ENCODE results near the gene MFSD2B.
"Not testable (repeated sequence)": the region's sequence is repeated elsewhere in the genome, so short reads cannot be mapped to it uniquely, and the experiment has no call there.

The MFSD2B gene

DNA sequence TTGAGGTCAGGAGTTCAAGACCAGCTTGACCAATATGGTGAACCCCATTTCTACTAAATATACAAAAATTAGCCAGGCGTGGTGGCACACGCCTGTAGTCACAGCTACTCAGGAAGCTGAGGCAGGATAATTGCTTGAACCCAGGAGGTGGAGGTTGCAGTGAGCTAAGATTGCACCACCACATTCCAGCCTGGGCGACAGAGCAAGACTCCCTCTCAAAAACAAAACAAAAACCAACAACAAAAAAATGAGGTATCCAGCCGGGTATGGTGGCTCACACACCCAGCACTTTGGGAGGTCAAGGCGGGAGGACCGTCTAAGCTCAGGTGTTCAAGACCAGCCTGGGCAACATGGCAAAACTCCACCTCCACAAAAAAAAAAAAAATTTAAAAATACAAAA, 5.0 kb downstream of the MFSD2B start:
- not testable (repeated sequence) for H3K9me3 ChIP-seq (ENCODE audit: control insufficient read depth, insufficient read depth, low read length); H3K36me3 ChIP-seq (ENCODE audit: insufficient read depth, low read length); H3K9ac ChIP-seq (ENCODE audit: low read depth, low read length)
- H3K4me1 ChIP-seq (ENCODE audit: insufficient read depth, low read length): peaks cover 21% of the 10 kb centered on the region; the same call in 1 of the 2 replicates

DNA sequence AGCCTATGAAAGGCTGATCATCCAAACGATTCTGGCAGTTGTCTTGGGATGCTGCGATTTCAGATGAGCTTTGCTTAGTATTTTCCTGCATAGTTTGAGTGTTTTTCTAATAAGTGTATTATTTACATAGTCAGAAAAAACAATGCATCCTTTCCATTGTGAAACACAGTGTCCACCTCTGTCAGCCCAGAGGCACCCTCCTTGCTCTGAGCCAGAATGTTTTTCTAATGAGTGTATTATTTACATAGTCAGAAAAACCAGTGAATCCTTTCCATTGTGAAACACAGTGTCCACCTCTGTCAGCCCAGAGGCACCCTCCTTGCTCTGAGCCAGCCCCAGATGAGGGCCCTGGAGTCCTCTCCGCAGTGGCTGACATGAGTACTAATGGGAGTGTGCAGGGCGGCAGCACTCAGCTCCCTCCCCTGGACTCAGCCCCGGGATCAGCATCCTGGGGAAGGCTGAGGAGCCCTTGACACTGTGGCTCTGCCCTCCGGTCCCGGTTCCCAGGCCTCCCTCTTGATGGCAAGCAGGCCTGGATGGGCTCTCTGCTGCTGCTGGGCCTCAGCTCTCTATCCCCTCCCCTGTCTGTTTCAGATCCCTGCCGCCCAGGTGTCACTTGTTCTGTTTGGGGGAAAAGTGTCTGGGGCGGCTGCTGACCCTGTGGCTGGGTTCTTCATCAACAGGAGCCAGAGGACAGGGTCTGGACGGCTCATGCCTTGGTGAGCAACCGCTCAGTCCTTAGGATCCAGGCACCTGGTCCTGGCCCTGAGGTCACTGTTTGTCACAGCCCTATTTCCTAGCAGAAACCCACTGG, 5.9 kb downstream of the MFSD2B start:
- H3K9me3 ChIP-seq (ENCODE audit: control insufficient read depth, insufficient read depth, low read length): no peaks in the 10 kb centered on the region
- H3K4me1 ChIP-seq (ENCODE audit: insufficient read depth, low read length): peaks cover 21% of the 10 kb centered on the region; the same call in 1 of the 2 replicates
- no peak overlapping the region; the same call in 1 of the 2 replicates for H3K9ac ChIP-seq (ENCODE audit: low read depth, low read length)
- H3K36me3 ChIP-seq (ENCODE audit: insufficient read depth, low read length): no peaks in the 10 kb centered on the region

DNA sequence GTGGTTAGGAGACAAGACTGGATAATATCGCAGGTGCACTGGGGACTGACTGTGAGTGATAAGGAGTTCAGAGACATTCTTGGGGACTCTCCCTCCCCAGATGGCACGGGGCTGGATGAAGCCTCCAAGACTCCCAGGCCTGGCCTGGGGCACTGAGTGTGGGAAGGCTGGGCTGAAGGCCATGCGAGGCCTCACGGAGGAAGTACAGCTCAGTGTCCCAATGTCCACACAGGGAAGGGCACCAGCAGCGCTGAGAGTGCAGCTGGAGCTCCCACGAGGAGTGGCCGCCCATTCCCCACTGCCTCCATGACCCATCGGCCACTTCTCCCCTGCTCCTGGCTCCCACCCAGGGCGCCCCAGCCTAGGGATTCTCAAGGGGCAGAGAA, 6.5 kb downstream of the MFSD2B start:
- peaks cover 21% of the 10 kb centered on the region; the same call in 1 of the 2 replicates for H3K4me1 ChIP-seq (ENCODE audit: insufficient read depth, low read length)
- no peak overlapping the region for H3K9ac ChIP-seq (ENCODE audit: low read depth, low read length)
- no peaks in the 10 kb centered on the region for H3K9me3 ChIP-seq (ENCODE audit: control insufficient read depth, insufficient read depth, low read length)
- no peaks in the 10 kb centered on the region for H3K36me3 ChIP-seq (ENCODE audit: insufficient read depth, low read length)

DNA sequence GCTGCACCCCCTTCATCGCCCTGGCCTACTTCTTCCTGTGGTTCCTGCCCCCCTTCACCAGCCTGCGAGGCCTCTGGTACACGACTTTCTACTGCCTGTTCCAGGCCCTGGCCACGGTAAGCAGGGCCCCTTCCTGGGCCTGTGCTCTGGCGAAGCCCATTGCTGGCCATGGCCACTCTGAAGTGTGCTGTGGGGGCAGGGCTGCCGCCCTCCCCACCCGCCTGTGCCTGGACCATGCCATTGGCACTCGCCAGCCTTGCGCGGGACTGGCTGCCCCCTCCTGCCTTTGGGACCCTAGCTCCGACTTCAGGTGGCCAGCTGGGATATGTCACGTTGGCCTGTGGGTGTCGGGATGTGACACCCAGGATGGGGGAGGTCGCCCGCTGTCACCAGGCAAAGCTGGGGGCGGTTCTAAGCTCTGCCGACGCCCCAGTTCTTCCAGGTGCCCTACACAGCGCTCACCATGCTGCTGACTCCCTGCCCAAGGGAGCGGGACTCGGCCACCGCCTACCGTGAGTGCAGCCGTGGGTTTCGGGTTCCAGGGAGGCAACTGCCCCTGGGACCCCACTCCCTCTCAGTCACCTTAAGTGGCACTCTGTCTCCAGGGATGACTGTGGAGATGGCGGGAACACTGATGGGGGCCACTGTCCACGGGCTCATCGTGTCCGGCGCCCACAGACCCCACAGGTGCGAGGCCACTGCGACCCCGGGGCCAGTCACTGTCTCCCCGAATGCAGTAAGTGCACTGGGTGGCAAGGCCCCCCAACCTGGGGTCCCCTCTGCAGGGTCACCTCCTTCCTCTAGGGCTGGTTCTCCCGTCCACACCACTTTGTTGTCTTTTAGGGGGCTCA, 7.2 kb downstream of the MFSD2B start:
- H3K36me3 ChIP-seq (ENCODE audit: insufficient read depth, low read length): no peaks in the 10 kb centered on the region
- no peak overlapping the region for H3K9ac ChIP-seq (ENCODE audit: low read depth, low read length)
- peaks cover 21% of the 10 kb centered on the region; the same call in 1 of the 2 replicates for H3K4me1 ChIP-seq (ENCODE audit: insufficient read depth, low read length)
- no peaks in the 10 kb centered on the region for H3K9me3 ChIP-seq (ENCODE audit: control insufficient read depth, insufficient read depth, low read length)

DNA sequence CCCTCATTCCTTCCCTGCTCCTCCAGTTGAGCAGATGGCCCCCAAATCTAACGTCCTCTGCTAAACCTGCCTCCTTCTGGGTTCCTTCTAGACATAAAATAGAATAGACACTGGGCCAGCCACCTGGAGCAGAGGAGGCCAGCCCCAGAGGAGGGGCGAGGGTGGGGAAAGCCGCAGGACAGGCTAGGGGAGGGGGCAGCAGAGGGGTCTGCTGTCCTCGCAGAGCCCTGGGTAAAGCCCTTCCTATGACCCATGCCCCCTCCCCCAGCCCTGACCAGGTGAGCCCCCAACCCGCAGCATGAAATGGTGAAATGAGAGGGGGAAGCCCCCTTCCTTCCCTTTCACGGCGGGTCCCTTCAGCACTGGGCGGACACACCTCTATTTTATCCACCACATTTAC, 7.8 kb downstream of the MFSD2B start:
- H3K36me3 ChIP-seq (ENCODE audit: insufficient read depth, low read length): no peaks in the 10 kb centered on the region
- peaks cover 21% of the 10 kb centered on the region; the same call in 1 of the 2 replicates for H3K4me1 ChIP-seq (ENCODE audit: insufficient read depth, low read length)
- H3K9me3 ChIP-seq (ENCODE audit: control insufficient read depth, insufficient read depth, low read length): no peaks in the 10 kb centered on the region
- H3K9ac ChIP-seq (ENCODE audit: low read depth, low read length): no peak overlapping the region

DNA sequence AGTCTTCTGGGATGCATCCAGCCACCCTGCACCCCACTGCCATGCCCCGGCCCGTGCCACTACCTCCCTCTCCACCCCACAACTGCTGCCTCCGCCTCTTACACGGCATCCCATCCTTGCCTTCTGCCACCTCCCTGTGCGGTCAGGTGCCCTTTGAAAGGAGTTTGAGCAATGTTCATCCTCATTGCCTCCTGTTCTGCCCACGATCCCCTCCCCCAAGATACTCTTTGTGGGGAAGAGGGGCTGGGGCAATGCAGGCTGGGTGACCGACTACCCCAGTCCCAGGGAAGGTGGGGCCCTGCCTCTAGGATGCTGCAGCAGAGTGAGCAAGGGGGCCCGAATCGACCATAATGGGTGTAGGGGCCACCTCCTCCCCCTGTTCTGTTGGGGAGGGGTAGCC, 8.4 kb downstream of the MFSD2B start:
- no peaks in the 10 kb centered on the region for H3K36me3 ChIP-seq (ENCODE audit: insufficient read depth, low read length)

DNA sequence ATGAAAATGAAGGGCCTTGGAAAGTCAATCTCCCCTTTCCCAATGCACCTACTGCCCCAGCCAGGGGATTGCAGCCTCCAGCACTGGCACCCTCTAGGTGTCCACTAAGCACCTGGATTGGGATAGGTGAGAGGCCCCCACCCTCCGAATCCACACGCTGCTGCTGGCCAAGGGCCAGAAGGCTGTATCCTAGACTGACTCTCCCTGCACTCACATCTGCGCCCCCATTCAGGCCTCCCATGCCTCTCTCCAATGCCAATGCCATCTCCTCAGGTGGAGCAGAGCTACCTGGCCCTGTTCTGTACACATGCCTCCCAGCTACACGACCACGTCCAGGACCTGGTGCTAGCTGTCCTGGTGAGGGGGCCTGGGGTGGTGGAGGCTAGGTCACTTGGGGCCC, 9.8 kb downstream of the MFSD2B start:
- Histone ChIP-seq H3K4me1 (ENCODE audit: insufficient read depth, low read length) (peaks cover 27% of the 10 kb centered on the region), H3K36me3 (ENCODE audit: insufficient read depth, low read length) (no peaks in the 10 kb centered on the region), H3K9me3 (ENCODE audit: control insufficient read depth, insufficient read depth, low read length) (no peaks in the 10 kb centered on the region), H3K9ac (ENCODE audit: low read depth, low read length) (no peak overlapping the region)

More for the DNA sequence above, 8.4 kb downstream of the MFSD2B start:
- H3K9ac ChIP-seq (ENCODE audit: low read depth, low read length): no peak overlapping the region
- no peaks in the 10 kb centered on the region for H3K9me3 ChIP-seq (ENCODE audit: control insufficient read depth, insufficient read depth, low read length)
- H3K4me1 ChIP-seq (ENCODE audit: insufficient read depth, low read length): peaks cover 21% of the 10 kb centered on the region; the same call in 1 of the 2 replicates

DNA sequence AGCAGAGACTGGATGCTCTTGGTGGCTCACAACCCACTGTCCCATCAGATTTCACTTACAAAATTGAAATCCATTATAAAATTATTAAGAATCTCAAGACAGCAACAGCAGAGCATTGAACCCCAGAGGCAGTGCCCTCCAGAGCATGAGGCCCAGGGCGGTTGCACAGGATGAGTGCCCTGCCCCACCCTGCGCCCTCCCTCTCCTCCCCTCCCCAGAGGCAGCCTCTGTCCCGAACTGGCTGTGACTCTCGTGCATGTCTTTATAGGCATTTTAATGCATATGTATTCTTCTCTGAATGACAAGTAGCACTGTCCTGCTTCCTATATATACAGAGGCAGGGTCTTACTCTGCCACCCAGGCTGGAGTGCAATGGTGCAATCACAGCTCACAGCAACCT, 10.4 kb downstream of the MFSD2B start:
- no peaks in the 10 kb centered on the region for H3K36me3 ChIP-seq (ENCODE audit: insufficient read depth, low read length)

DNA sequence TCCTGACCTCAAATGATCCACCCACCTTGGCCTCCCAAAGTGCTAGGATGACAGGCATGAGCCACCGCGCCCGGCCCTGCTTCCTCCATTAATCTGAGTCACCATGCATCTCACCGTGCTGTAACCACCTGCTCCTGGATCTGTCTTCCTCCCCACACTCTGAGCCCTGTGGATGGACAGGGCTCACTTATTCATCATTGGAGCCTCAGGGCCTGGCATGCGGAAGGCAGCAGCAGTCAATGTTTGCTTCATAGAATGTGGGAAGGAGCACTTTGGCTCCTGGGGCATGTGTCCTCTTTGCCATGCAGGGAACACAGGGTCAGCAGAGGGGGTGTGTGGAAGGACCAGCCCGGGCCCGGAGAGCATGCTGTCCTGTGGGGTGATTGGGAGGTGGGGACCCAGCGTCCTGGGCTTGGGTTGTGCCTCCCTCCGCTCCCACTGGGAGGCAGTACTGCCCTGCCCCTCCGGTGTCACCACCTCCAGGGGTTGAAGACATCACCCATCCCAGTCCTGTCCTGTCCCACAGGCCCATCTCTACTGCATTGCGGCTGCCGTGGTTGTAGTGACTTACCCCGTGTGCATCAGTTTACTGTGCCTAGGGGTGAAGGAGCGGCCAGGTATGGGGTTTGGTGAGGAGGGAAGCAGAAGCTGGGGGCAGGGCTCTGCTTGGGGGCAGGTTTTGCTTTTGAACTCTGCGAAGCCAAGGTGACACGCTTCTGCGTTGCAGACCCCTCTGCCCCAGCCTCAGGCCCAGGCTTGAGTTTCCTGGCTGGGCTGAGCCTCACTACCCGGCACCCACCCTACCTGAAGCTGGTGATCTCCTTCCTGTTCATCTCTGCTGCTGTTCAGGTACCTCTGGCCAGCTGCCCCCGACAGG, 11.5 kb downstream of the MFSD2B start:
- peaks cover 32% of the 10 kb centered on the region for H3K4me1 ChIP-seq (ENCODE audit: insufficient read depth, low read length)
- H3K9me3 ChIP-seq (ENCODE audit: control insufficient read depth, insufficient read depth, low read length): no peaks in the 10 kb centered on the region
- H3K36me3 ChIP-seq (ENCODE audit: insufficient read depth, low read length): no peaks in the 10 kb centered on the region
- no peak overlapping the region for H3K9ac ChIP-seq (ENCODE audit: low read depth, low read length)

More for the DNA sequence above, 10.4 kb downstream of the MFSD2B start:
- Histone ChIP-seq H3K4me1 (ENCODE audit: insufficient read depth, low read length) (peaks cover 32% of the 10 kb centered on the region), H3K9ac (ENCODE audit: low read depth, low read length) (no peak overlapping the region), H3K9me3 (ENCODE audit: control insufficient read depth, insufficient read depth, low read length) (no peaks in the 10 kb centered on the region)

DNA sequence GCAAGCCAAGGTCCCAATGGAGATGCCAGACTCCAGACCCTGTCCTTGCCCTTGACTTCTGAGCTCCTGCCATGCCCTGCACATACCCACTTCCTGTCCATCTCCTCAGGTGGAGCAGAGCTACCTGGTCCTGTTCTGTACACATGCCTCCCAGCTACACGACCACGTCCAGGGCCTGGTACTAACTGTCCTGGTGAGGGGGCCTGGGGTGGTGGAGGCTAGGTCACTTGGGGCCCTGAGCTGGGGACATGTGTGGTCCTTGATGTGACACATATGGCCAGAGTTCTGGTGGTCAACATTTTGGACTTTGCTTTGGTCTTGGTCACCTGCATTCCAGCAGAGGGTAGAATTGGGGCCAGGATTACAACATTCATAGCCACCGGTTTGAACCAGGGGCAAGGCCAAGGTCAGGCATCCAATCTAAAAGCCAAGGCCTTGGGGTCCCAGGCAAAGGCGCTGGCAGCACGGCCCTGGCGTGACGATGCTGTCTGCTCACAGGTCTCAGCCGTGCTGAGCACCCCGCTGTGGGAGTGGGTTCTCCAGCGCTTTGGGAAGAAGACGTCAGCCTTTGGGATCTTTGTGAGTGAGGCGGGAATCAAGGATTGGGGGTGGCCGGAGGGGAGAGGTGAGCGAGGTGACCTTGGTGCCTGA, 12.6 kb downstream of the MFSD2B start:
- Histone ChIP-seq H3K36me3 (ENCODE audit: insufficient read depth, low read length) (no peaks in the 10 kb centered on the region), H3K9ac (ENCODE audit: low read depth, low read length) (no peak overlapping the region), H3K4me1 (ENCODE audit: insufficient read depth, low read length) (peaks cover 32% of the 10 kb centered on the region), H3K9me3 (ENCODE audit: control insufficient read depth, insufficient read depth, low read length) (no peaks in the 10 kb centered on the region)

DNA sequence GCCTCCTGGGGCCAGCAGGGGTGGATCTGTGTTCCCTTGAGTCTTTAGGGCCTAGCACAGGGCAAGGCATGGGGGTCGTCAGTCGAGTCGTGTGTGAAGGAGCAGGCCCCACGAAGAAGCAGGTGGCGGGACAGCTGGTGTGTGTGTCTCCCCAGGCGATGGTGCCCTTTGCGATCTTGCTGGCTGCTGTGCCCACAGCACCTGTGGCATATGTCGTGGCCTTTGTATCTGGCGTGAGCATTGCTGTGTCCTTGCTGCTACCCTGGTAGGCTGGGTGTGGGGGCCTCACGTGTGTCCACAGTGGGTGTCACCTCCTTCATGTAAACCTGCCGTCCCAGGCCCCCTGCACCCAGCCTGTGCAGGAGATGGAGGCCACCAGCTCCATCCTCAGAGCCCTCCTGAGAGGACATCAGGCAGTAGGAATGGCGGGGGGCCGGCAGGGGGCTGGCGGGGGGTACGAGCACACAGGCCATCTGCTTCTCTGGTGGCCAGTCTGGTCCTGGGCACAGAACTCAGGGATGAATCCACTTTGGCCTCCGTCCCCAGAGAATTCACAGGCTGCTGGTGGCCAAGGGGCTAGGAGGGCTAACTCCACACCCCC, 13.2 kb downstream of the MFSD2B start:
- Histone ChIP-seq H3K9ac (ENCODE audit: low read depth, low read length) (no peak overlapping the region), H3K36me3 (ENCODE audit: insufficient read depth, low read length) (no peaks in the 10 kb centered on the region), H3K4me1 (ENCODE audit: insufficient read depth, low read length) (peaks cover 33% of the 10 kb centered on the region), H3K9me3 (ENCODE audit: control insufficient read depth, insufficient read depth, low read length) (no peaks in the 10 kb centered on the region)

DNA sequence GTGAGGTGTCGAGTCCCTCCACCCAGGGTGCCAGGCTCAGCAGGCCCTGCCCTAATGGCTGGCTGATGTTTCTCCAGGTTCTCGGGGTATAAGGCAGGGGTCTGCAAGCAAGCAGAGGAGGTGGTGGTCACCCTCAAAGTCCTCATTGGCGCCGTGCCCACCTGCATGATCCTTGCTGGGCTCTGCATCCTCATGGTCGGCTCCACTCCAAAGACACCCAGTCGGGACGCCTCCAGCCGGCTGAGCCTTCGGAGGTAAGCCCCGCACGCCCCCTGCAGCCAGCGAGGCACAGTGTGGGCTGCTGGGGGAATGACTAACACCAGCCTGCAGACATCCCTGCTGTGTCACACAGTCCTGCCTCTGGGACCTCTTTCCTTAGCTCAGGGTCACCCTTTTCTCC, 14.1 kb downstream of the MFSD2B start:
- H3K36me3 ChIP-seq (ENCODE audit: insufficient read depth, low read length): no peaks in the 10 kb centered on the region; the same call in 1 of the 2 replicates
- H3K9ac ChIP-seq (ENCODE audit: low read depth, low read length): no peak overlapping the region
- peaks cover 30% of the 10 kb centered on the region for H3K4me1 ChIP-seq (ENCODE audit: insufficient read depth, low read length)
- H3K9me3 ChIP-seq (ENCODE audit: control insufficient read depth, insufficient read depth, low read length): no peaks in the 10 kb centered on the region

DNA sequence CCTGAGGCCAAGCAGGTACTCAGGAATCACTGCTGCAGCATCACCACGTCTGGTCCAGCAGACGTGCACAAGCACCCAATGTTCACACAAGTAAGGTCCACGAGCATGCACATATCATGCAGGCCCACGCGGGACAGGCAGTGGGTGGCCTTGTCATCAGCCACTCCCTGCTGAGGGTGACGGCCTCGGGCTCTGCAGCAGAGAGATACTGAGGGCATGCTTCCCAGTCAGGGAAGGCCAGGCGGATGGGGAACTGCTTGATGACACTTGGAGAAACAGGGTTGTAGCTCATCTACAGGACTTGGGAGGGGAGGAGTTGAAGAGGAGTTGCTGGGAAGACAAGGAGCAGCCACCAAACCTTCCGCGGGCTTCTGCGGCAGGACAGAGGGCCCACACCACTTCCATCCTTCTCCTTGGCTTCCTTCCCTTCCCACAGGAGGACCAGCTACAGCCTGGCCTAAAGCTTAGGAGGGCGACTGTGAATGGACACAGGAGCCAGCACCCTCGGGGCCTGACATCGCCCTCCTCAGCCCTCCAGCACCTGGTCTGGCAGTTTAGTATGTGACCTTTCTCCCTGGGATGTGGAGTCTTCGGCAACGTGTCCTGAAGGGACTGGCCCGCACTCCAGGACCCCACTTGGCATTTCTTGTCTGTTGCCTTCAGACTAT, 15.2 kb downstream of the MFSD2B start:
- H3K36me3 ChIP-seq (ENCODE audit: insufficient read depth, low read length): peaks cover 6% of the 10 kb centered on the region; the same call in 1 of the 2 replicates
- H3K9me3 ChIP-seq (ENCODE audit: control insufficient read depth, insufficient read depth, low read length): no peaks in the 10 kb centered on the region
- H3K4me1 ChIP-seq (ENCODE audit: insufficient read depth, low read length): peaks cover 30% of the 10 kb centered on the region
- H3K9ac ChIP-seq (ENCODE audit: low read depth, low read length): no peak overlapping the region
